Activated effector memory CD4-positive, alpha-beta T cell treated with anti-CD3 and anti-CD28 coated beads, Interleukin-2, amount 50 U/mL, for 16 hours (primary cell): ENCODE data around the gene C1orf35.

Source experiments
- DNase-seq: peaks from one replicate; pipeline ENCODE4 v3.0.0-alpha.2; 2020

Gene C1orf35

GRCh38 chr1:228062812-228063211, 40.3 kb downstream of the C1orf35 start:
- peak; percentile 59 for DNase-seq

- DNase-seq = peak; percentile 59
Observed at GRCh38 chr1:228062085-228062791, 40.9 kb downstream of the C1orf35 start.

- peak; percentile 57 for DNase-seq
Observed at GRCh38 chr1:228061411-228062084, 41.6 kb downstream of the C1orf35 start.

GRCh38 chr1:228060458-228061190, 42.5 kb downstream of the C1orf35 start:
- peak; percentile 60 for DNase-seq

- DNase-seq = peak; percentile 89
Observed at GRCh38 chr1:228059634-228060457, 43.3 kb downstream of the C1orf35 start.

GRCh38 chr1:228058949-228059633, 44.0 kb downstream of the C1orf35 start:
- peak; percentile 82 for DNase-seq

GRCh38 chr1:228058172-228058948, 44.8 kb downstream of the C1orf35 start:
- DNase-seq = peak; percentile 57
